Gastrocnemius medialis (tissue), 4 donors: ENCODE results near the gene RNASE3. TPM values are rescaled to one million over a fixed set of nuclear protein-coding genes. Genes with fewer than 3 reads are reported as not detected.
"Not testable (repeated sequence)": the region's sequence is repeated elsewhere in the genome, so short reads cannot be mapped to it uniquely, and the experiment has no call there.

Experiments
- ATAC-seq, 2 donors: fragments of 150-250 bp; one replicate each; pipeline ENCODE4 v1.9.1; 2016
- DNase-seq, 2 donors: peaks; one replicate each; pipeline ENCODE4 v3.0.0-alpha.2; 2019
- H3K27ac ChIP-seq, 4 donors: fragments of 200-600 bp; sonication (generic); 1 replicate in 1 of 4; 2 replicates in 3 of 4; pipeline ENCODE4 v1.5.1; 2016 to 2018; ENCODE audit warnings: mild to moderate bottlenecking in 2 of 4, moderate library complexity in 1 of 4
- H3K27me3 ChIP-seq, 3 donors: fragments of 200-600 bp; sonication (generic) in 2 of 3; 1 replicate in 1 of 3; 2 replicates in 2 of 3; pipeline versions ENCODE4 v1.5.1 to v1.6.0; 2016 to 2019; ENCODE audit warnings: mild to moderate bottlenecking in 1 of 3, moderate library complexity in 1 of 3
- H3K36me3 ChIP-seq, 2 donors: fragments of 200-600 bp; sonication (generic) in 1 of 2; one replicate each; pipeline ENCODE4 v1.5.1; 2017 to 2018
- H3K4me1 ChIP-seq, 2 donors: fragments of 200-600 bp; sonication (generic) in 1 of 2; one replicate each; pipeline ENCODE4 v1.5.1; 2016 to 2017; ENCODE audit warnings: mild to moderate bottlenecking in 2 of 2
- H3K4me3 ChIP-seq, 4 donors: fragments of 200-600 bp; sonication (generic) in 3 of 4; 1 replicate in 1 of 4; 2 replicates in 3 of 4; pipeline ENCODE4 v1.5.1; 2016 to 2019; ENCODE audit warnings: mild to moderate bottlenecking in 2 of 4
- H3K9me3 ChIP-seq, 3 donors: fragments of 200-600 bp; sonication (generic) in 2 of 3; 1 replicate in 1 of 3; 2 replicates in 2 of 3; pipeline ENCODE4 v1.5.1; 2016 to 2019
- CTCF ChIP-seq, 5 experiments: fragments of 450-650 bp in 3 of 5; fragments of 200-600 bp in 2 of 5; sonication (generic) in 2 of 5; IDR thresholded peaks in 4 of 5; conservative IDR thresholded peaks in 1 of 5; 1 replicate in 4 of 5; 2 replicates in 1 of 5; pipeline ENCODE4 v1.5.1; 2016 to 2019; ENCODE audit warnings: antibody characterized with exemption in 5 of 5, mild to moderate bottlenecking in 3 of 5, moderate library complexity in 3 of 5
- POLR2A ChIP-seq, 2 donors: fragments of 450-650 bp; IDR thresholded peaks; one replicate each; pipeline ENCODE4 v1.6.1; 2017; ENCODE audit warnings: antibody characterized with exemption in 2 of 2, mild to moderate bottlenecking in 2 of 2, moderate library complexity in 2 of 2
- in situ Hi-C, 4 donors: fragments of 200-750 bp; cut with MboI; loops; one replicate each; pipeline versions ENCODE4 v1.15.0 to v1.8.0; 2017; ENCODE audit warnings: low sequenced_read_pairs in 4 of 4
- intact Hi-C: fragments of 100-400 bp; cut with DNase I; formaldehyde crosslinking; loops from one replicate; pipeline ENCODE4 v1.15.1; 2023; ENCODE audit warnings: low total_unique reads
- total RNA-seq, 4 donors: library from RNA; depleted of rRNA; stranded (reverse); fragments of >200 nt; gene quantifications; one replicate each; pipeline versions ENCODE4 v1.1.0 to v1.2.3, GENCODE V29; 2016

Gene RNASE3
- total RNA-seq: not detected

- intact Hi-C loops, H3K27me3 ChIP-seq, ATAC-seq, H3K4me1 ChIP-seq, H3K36me3 ChIP-seq, H3K27ac ChIP-seq, H3K9me3 ChIP-seq, H3K4me3 ChIP-seq, in situ Hi-C loops, DNase-seq: not testable (repeated sequence)
Measured at GRCh38 chr14:20891126-20891825, at the start of gene RNASE3. Gene RNASE3, plus strand, starts transcription at chr14:20891385. Its CDS starts 302 bp downstream, at chr14:20891687.

- Histone ChIP-seq H3K36me3 (no peaks in the 10 kb centered on the region), H3K27me3 (peaks cover 0 to 6% (median 0%) of the 10 kb centered on the region in 3 donors), H3K9me3 (no peaks in the 10 kb centered on the region), H3K4me3 (no peak overlapping the region), H3K4me1 (no peaks in the 10 kb centered on the region), H3K27ac (no peak overlapping the region)
- in situ Hi-C loops: no loop called here
- no peak for ATAC-seq
- no peak for TF ChIP-seq CTCF (IDR thresholded peaks at IDR 0.05 in 4 of 5, conservative IDR thresholded peaks at IDR 0.05 in 1 of 5)
- no peak for TF ChIP-seq POLR2A (IDR thresholded peaks at IDR 0.05)
- DNase-seq: no peak
- intact Hi-C loops: no loop called here
Measured at GRCh38 chr14:20846560-20846959, 44.6 kb upstream of the RNASE3 start.

GRCh38 chr14:20848316-20848954, 42.8 kb upstream of the RNASE3 start:
- TF ChIP-seq POLR2A (IDR thresholded peaks at IDR 0.05) (no peak), CTCF (IDR thresholded peaks at IDR 0.05 in 4 of 5, conservative IDR thresholded peaks at IDR 0.05 in 1 of 5) (no peak)
- Histone ChIP-seq H3K4me3 (no peak overlapping the region), H3K27me3 (peaks cover 0 to 6% (median 0%) of the 10 kb centered on the region in 3 donors), H3K9me3 (no peaks in the 10 kb centered on the region), H3K27ac (no peak overlapping the region), H3K4me1 (no peaks in the 10 kb centered on the region), H3K36me3 (no peaks in the 10 kb centered on the region)
- ATAC-seq (no peak), DNase-seq (no peak)
- in situ Hi-C loops (no loop called here), intact Hi-C loops (no loop called here)

DNA sequence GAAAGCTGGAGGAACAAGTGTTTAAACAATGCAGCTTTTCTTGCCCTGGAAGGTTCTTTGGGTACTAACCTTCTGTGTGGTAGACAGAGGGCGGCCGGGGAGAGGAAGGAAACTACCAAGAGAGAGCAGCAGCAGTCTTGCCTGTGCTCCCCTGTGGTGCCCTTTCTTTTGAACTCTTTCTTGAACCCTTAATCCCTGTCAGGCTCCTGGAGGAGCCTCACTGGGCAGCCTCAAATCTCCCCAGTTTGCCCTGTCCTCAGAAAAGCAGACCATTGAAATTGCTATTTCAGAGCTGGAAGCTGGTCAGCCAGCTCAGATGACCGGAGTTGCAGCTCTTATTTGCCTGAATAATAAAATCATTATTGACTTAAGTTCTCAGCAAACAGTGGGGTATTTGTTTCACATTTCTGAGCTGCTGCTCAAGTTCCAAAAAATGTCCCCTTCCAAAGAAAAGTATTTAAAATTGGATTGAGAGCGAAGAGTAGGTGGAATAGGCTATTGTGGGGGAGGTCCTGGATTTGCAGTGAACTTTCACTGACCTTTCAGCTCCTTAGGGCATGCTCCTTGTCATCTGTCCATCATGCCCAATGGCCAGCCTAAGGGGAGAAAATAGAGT, 42.1 kb upstream of the RNASE3 start:
- intact Hi-C loops: no loop called here
- no peak for ATAC-seq
- Histone ChIP-seq H3K4me3 (no peak overlapping the region), H3K27me3 (peaks cover 0 to 6% (median 0%) of the 10 kb centered on the region in 3 donors), H3K9me3 (no peaks in the 10 kb centered on the region), H3K4me1 (no peaks in the 10 kb centered on the region), H3K27ac (no peak overlapping the region), H3K36me3 (no peaks in the 10 kb centered on the region)
- in situ Hi-C loops: no loop called here
- TF ChIP-seq CTCF (IDR thresholded peaks at IDR 0.05 in 4 of 5, conservative IDR thresholded peaks at IDR 0.05 in 1 of 5): no peak
- no peak for TF ChIP-seq POLR2A (IDR thresholded peaks at IDR 0.05)
- DNase-seq: no peak

- Histone ChIP-seq H3K9me3 (no peaks in the 10 kb centered on the region), H3K4me3 (no peak overlapping the region), H3K36me3 (no peaks in the 10 kb centered on the region), H3K27ac (no peak overlapping the region), H3K4me1 (peaks cover 0 to 4% of the 10 kb centered on the region in 2 donors), H3K27me3 (no peaks in the 10 kb centered on the region)
- DNase-seq (no peak), ATAC-seq (no peak)
- TF ChIP-seq POLR2A (IDR thresholded peaks at IDR 0.05): no peak
- in situ Hi-C loops: loop anchor here (10.0 to 25.0 kb wide), 5 partner anchors 109 to 259 kb away; partner anchors contain the start of genes TMEM253 (in 4 of the 4) and RNASE2 (in 1 of the 4)
- intact Hi-C loops: no loop called here
Measured at GRCh38 chr14:20853042-20853441, 38.1 kb upstream of the RNASE3 start.
